GM19463 (cell line): ENCODE data around the gene ACTR1B.
"Not testable (repeated sequence)": the region's sequence is repeated elsewhere in the genome, so short reads cannot be mapped to it uniquely, and the experiment has no call there.

Source experiments
- ATAC-seq: cut with Tn5 transposase; IDR thresholded peaks from one replicate; pipeline ENCODE4 v1.9.1; 2021; ENCODE audit warnings: mild to moderate bottlenecking, moderate library complexity; ENCODE audit not compliant: unreplicated experiment

ACTR1B gene

DNA sequence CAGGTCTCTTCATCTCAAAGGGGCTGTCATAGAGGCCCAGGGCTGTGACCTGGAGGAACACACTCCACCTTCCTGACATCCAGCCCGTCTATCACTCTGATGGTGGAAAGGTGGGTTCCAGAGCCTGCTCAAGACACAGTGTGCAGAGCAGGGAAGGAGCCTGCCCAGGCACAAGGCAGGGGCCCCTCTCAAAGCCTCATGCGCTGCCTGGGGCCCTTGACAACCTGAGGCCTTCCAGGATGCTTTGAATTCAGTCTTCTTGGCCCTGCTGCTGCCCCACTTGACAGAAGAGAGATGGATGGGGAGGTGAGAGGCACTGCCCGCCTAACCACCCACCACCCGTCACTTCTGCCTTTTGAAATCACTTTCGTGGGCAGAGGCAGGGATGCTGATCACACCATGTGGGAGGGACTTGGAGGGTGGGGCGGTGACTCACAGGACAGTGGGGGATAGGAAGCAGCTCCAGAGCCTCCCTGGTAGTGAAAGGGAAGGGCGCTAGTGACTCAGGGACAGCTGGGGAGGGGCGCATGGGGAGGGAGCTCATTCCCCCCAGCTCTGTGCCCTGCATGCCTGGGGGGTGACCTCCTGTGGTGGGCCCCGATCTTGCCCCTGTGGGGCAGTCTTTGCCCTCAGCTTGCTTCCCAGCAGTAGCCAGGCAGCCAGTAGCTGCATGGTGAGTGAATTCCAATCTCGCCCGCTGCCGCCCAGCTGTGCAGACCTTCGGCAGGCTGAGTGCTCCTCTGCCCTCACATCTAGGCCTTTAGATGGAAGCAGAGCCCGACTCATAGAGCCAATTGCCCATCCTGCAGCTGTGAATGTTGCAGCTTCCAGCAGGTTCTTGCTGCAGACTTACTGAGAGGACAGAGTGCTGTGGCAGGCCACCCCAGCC lies 44.7 kb downstream of the ACTR1B start:
- ATAC-seq: not testable (repeated sequence)

DNA sequence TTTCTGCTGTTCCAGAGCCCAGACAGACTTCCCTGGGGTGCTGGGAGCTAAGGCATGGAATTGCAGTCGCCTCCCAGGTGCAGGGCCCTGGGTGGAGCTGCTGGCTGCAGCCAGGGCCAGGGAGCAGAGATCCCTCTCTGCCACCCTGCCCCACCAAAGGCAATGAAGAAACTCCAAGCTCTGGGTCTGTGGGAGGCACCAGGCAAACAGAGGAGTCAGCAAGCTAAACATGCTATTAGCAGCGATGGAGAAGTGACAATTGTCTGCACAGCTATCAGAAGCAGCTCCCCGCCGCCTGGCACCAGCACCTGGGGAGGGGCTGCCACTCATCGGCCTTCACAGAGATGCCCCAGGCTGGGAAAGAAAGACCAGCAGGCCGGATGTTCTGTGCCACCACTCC lies 45.9 kb downstream of the ACTR1B start:
- ATAC-seq: no peak

DNA sequence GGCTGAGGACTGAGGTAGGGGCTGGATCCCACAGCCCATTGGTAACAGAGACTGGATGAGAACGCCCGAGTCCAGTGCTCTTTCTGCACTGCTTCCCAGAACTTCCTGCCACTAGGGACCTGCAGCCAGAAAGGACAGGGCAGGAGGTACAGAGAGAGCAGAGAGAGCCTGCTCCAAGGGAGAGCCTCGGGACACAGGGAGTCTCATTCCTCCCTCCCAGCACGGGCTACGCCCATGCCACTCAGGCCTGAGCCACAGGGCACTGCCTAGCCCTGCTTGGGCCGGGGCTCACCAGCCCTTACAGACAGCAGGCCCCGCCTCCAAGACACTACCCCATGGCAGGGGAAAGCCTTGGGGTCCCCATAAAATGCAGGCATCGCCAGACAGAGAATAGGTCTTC lies 48.1 kb downstream of the ACTR1B start:
- not testable (repeated sequence) for ATAC-seq

DNA sequence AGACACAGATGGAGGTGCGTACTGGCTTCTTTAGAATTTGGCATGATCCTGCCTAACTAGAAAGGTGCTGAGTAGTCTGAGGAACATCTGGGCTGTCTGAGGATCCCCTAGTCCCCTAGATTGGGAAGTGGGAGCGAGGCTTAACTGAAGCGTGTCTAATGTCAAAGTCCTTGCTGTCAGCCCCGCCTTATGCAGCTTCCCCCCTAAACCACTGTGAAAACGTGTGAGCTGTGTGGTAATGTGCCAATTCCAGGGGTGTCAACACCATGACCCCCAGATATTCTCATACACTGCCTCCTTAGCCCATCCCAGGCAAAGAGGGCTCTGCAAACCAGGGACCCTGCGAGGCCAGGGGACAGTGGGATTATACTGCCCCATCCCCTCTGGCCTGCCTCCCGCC lies 51.9 kb downstream of the ACTR1B start:
- not testable (repeated sequence) for ATAC-seq

DNA sequence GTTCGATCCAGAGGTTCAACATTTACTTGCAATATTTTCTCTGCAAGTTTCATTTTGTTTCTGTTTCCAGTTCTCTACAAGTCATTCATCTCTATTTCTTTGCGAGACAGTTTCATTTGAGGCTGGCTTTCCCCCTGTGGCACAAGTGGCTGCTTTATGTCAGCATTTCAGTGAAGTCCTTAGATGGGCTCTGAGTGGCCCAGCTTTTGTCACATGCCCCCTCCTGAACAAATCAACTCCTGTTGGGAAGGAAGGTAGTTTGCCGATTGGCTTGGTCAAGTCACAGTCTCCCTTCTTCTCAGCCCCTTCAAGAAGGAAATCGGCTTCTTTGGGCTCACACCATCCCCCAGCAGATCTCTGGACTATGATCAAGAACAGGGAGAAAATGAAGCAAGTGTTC lies 55.1 kb downstream of the ACTR1B start:
- not testable (repeated sequence) for ATAC-seq
